ENCODE measurements around the gene CLINT1. TPM values are rescaled to one million over a fixed set of nuclear protein-coding genes. Genes with fewer than 3 reads are reported as not detected.

CLINT1 gene
- total RNA-seq, 1 donor, result 118 TPM

DNA sequence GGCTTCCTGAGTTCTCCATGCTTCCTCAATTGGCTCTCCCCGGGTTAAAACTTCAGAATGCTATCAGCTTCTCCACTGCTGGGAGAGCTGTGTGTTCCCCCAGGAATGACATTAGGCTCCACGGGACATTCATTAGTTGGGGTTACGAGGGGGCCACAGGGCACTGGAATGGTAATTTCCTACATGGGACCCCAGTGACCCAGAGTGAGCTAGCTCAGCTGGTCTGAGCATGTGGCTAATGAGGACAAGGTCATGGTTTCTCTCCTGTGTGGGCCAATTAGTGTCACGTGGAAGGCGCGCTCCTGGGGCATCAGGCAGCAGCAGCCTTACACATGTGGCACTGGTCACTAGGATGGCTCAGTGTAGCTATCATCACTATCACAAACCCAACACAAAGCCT, 94.4 kb downstream of the CLINT1 start:
- no peak for DNase-seq (ENCODE audit: low read depth)
- no peak overlapping the region for H3K4me3 ChIP-seq (ENCODE audit: low read depth, low read length)
- TF ChIP-seq, protein P1, sequence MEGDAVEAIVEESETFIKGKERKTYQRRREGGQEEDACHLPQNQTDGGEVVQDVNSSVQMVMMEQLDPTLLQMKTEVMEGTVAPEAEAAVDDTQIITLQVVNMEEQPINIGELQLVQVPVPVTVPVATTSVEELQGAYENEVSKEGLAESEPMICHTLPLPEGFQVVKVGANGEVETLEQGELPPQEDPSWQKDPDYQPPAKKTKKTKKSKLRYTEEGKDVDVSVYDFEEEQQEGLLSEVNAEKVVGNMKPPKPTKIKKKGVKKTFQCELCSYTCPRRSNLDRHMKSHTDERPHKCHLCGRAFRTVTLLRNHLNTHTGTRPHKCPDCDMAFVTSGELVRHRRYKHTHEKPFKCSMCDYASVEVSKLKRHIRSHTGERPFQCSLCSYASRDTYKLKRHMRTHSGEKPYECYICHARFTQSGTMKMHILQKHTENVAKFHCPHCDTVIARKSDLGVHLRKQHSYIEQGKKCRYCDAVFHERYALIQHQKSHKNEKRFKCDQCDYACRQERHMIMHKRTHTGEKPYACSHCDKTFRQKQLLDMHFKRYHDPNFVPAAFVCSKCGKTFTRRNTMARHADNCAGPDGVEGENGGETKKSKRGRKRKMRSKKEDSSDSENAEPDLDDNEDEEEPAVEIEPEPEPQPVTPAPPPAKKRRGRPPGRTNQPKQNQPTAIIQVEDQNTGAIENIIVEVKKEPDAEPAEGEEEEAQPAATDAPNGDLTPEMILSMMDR (IDR thresholded peaks at IDR 0.05; ENCODE audit: insufficient read depth, low read depth, low read length), result no peak

DNA sequence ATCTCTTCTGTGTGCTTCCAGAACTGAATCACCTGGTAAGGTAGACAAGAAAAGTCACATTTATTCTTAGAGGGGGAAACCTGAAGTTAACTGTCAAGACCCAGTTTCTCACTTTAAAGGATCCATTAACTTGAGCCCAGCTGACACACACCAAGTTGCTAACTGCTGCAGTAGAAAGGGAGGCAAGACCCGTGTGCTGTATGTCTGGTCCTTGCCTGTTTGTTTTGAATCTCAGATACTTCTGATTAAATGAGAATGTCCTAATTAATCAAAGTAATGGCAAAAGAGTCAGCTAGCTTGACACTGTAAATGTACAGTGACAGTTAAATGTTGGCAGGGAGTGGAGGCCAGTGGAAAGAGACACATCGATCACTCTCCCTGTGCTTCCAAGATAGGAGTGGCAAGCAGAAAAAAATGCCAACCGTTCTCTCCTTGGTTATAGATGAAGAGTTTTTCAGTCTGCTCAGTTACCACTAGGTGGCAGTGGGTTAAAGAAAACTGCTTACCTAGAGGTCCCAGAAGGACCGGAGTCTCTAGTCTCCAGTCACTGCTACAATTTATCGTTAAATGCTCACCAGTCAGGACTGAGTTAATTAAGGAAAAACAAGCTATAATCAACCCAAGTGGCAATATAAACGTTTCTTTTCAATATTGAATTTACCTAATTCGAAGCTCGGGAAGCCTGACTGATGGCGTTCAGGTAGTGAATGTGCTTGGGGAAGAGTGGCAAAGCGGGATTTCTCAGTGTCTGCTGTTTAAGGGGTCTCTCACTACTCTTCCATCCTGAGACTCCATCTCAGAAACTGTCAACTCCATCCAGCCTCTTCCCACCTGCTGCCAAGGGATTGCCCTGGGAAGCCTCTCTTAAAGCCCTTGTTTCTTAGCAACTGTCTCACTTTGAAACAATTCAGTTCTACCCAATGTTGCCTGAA, 97.0 kb downstream of the CLINT1 start:
- TF ChIP-seq, protein P1 (IDR thresholded peaks at IDR 0.05; ENCODE audit: insufficient read depth, low read depth, low read length), result peak; percentile 91
- DNase-seq (ENCODE audit: low read depth), result peak; percentile 75
- H3K4me3 ChIP-seq (ENCODE audit: low read depth, low read length), result no peak overlapping the region

GRCh38 chr5:157758706-157759105, 100.2 kb downstream of the CLINT1 start:
- no peak overlapping the region for H3K4me3 ChIP-seq (ENCODE audit: low read depth, low read length)
- TF ChIP-seq, protein P1 (IDR thresholded peaks at IDR 0.05; ENCODE audit: insufficient read depth, low read depth, low read length), result no peak
- no peak for DNase-seq (ENCODE audit: low read depth)

DNA sequence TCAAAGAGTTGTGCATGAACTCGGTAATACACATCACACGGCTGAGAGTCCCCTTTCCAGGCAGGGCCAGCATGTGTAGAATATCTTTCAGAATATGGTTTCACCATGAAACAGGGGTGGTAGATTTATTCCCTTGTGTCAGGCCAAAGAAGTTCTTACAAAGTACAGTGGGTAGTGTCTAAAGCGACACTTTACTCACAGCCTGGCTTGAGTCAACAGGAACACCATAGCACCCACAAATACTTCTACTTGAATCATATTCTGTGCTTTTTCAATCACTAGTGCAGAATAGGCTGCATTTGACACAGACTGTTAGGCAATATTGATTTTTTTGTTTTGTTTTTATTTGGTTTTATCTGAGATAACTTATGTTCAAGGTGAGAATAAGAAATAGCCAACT, 102.8 kb downstream of the CLINT1 start:
- DNase-seq (ENCODE audit: low read depth), result no peak
- TF ChIP-seq, protein P1 (IDR thresholded peaks at IDR 0.05; ENCODE audit: insufficient read depth, low read depth, low read length), result no peak
- no peak overlapping the region for H3K4me3 ChIP-seq (ENCODE audit: low read depth, low read length)

DNA sequence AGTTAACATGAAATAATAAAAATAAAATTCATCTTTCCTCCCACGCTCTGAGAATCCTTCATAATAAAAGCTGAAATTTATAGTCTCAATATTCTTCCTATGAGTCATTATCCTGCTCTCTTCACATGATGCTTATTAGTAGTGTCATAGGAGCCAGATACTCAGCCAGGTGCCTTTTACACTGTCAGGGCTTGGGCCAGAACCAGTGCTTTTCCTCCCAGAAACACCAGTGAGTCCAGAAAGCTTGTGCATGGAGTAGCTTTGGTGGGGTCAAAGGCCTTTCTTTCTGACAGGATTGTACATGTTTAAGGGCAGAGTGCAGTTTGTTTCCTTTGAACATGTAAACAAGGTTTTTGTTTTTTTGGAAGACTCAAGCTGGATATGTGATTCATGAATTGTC, 108.6 kb downstream of the CLINT1 start:
- no peak overlapping the region for H3K4me3 ChIP-seq (ENCODE audit: low read depth, low read length)
- TF ChIP-seq, protein P1 (IDR thresholded peaks at IDR 0.05; ENCODE audit: insufficient read depth, low read depth, low read length), result no peak
- DNase-seq (ENCODE audit: low read depth), result peak; percentile 72

DNA sequence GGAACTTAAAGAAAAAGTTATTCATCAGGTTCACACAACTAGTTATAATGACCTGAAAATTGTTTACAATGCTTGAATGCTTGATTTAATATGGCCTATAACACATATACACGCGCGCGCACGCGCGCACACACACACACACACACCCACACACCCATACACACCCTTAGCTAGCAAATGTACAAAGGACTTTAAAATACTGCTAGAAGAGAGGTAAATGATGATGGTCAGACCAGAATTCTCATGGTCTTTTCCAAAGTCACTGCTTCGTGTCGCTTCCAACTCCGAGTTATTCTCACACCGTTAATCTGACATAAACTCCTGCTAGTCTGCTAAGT, 109.5 kb downstream of the CLINT1 start:
- no peak for DNase-seq (ENCODE audit: low read depth)
- TF ChIP-seq, protein P1 (IDR thresholded peaks at IDR 0.05; ENCODE audit: insufficient read depth, low read depth, low read length), result no peak

More for the DNA sequence above, 109.5 kb downstream of the CLINT1 start:
- H3K4me3 ChIP-seq (ENCODE audit: low read depth, low read length), result no peak overlapping the region
